GM21825 (cell line): Measurements from ENCODE around the gene RNF168.
A peak's percentile ranks its signal among the peaks of the same experiment; 100 is the strongest.
"Not testable (repeated sequence)": the region's sequence is repeated elsewhere in the genome, so short reads cannot be mapped to it uniquely, and the experiment has no call there.

Experiments
- ATAC-seq: cut with Tn5 transposase; IDR thresholded peaks from one replicate; pipeline ENCODE4 v1.9.1; 2021; ENCODE audit warnings: mild to moderate bottlenecking, moderate library complexity; ENCODE audit not compliant: unreplicated experiment

Gene RNF168

DNA sequence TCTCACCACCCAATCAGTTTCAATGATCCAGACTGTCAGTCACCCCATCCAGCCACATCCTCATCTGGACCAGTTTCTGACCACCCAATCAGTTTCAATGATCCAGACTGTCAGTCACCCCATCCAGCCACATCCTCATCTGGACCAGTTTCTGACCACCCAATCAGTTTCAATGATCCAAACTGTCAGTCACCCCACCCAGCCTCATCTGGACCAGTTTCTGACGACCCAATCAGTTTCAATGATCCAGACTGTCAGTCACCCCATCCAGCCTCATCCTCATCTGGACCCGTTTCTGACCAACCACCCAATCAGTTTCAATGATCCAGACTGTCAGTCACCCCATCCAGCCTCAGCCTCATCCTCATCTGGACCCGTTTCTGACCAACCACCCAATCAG, 33.4 kb downstream of the RNF168 start:
- ATAC-seq, result not testable (repeated sequence)

DNA sequence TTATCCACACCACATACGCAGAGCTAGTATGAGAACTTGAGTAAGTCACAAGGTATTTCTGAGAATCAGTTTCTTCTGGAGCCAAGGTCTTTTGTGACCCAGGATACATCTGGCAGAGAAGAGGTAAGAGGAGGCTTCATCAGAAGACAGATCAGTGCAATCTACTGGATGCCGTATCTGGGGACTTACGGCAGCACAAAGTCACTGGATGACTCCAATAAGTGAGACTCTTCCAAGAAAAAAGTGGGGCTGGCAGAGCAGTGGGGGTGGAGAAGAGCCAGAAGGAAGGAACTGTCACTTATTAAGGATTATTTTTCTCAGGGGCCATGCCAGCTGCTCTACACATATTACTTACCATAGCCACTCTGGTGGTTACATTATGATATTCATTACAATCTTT, 39.8 kb downstream of the RNF168 start:
- ATAC-seq, result no peak

DNA sequence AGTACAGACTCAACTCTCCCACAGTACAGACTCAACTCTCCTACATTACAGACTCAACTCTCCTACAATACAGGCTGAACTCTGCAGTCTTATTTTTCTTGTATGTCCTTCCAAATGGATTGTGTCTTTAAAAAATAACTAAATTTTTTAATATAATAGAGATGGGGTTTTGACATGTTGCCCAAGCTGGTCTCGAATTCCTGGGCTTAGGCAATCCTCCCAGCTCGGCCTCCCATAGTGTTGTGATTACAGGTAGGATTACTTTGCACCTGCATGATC, 40.2 kb downstream of the RNF168 start:
- ATAC-seq, result no peak

DNA sequence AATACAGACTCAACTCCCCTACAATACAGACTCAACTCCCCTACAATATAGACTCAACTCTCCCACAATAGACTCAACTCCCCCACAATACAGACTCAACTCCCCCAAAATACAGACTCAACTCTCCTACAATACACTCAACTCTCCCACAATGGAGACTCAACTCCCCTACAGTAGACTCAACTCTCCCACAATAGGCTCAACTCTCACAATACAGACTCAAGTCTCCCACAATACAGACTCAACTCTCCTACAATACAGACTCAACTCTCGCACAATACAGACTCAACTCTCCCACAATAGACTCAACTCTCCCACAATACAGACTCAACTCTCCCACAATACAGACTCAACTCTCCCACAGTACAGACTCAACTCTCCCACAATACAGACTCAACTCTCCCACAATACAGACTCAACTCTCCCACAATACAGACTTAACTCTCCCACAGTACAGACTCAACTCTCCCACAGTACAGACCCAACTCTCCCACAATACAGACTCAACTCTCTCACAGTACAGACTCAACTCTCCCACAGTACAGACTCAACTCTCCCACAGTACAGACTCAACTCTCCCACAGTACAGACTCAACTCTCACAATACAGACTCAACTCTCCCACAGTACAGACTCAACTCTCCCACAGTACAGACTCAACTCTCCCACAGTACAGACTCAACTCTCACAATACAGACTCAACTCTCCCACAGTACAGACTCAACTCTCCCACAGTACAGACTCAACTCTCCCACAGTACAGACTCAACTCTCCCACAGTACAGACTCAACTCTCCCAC, 40.7 kb downstream of the RNF168 start:
- not testable (repeated sequence) for ATAC-seq

DNA sequence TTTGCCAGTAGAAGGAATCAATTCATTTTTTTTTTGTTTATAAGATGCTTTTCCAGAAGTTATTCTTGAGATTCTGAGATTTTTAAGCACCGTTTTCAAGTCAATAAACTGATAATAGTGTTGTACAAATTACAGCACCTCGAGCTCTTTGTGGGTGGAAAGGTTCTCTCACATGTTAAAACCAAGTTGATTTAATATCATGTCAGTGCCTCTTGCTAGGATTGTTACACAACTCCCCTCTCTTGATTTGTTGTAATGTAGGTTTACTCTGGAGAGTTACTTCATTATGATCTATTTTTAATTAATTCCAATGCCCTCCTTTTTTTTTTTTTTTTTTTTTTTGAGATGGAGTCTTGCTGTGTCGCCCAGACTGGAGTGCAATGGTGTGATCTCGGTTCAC, 45.5 kb downstream of the RNF168 start:
- ATAC-seq, result no peak

DNA sequence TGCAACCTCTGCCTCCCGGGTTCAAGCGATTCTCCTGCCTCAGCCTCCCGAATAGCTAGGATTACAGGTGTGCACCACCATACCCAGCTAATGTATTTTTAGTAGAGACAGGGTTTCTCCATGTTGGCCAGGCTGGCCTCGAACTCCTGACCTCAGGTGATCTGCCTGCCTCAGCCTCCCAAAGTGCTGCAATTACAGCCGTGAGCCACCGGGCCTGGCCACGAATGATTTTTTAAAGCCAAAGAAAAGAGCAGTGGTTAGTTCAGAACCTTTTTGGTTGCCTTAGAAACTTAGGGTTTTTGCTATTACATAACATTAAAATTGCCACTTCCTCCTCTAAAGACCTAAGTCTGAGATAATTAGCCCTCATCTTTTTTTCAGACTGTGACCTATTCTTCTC, 46.1 kb downstream of the RNF168 start:
- not testable (repeated sequence) for ATAC-seq

DNA sequence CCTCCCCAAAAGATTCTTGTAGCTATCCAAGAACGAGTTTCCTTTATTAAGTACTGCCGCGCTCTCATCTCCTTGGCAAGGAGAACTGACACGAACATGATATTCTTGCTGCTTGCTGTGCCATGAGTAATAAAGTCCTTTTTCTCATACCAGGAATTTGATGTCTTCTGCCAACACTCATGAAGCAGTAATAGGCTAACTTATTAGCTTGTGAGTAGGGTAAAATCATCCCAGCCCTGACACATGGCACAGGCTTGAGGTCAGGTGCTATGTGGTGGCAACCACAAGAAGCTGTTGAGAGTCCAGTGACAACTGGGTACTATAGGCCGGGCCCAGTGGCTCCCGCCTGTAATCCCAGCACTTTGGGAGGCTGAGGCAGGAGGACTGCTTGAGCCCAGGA, 48.6 kb downstream of the RNF168 start:
- no peak for ATAC-seq

DNA sequence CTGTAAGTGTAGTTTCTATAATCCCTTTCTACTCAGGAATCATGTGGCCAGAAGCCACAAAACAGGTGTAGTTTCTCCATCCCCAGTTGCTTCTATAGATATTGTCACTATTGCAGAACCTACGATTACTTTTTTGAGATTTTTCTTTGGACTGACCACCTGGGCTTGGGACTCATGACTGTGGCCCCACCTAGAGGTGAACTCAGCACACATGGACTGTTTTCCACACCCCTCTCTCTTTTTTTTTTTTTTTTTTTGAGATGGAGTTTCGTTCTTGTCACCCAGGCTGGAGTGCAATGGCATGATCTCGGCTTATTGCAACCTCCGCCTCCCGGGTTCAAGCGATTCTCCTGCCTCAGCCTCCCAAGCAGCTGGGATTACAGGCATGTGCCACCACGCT, 58.2 kb downstream of the RNF168 start:
- not testable (repeated sequence) for ATAC-seq

DNA sequence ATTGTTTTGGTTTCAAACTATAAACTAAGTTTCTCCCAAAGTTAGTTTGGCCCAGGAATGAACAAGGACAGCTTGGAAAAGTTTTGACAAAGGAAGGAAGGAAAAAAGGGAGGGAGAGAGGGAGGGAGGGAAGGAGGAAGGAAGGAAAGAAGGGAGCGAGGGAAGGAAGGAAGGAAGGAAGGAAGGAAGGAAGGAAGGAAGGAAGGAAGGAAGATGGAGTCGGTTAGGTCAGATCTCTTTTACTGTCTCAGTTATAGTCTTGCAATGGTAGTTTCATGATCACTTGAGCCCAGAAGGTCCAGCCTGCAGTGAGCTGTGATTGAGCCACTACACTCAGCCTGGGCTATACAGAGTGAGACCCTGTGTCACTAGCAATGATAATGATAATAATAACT, 59.1 kb downstream of the RNF168 start:
- no peak for ATAC-seq

DNA sequence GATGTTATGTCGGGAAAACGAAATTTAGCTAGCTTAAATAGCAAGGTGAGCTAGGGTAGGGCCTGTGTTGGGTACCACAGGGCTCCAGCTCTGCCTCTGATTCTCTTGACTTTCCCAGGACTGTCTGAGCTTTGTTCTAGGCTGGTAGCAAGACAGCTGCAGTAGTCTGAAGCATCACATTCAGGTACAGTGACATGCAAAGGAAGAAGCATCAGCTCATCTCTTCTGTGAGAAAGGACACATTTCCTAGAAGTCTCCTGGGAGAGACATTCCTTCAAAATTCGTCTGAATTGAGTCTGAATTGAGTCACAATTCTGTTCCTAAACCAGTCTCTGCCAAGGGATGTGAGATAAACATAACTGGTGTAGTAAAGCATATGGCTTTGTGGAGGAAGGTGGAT, 62.9 kb downstream of the RNF168 start:
- ATAC-seq, result peak; percentile 22

DNA sequence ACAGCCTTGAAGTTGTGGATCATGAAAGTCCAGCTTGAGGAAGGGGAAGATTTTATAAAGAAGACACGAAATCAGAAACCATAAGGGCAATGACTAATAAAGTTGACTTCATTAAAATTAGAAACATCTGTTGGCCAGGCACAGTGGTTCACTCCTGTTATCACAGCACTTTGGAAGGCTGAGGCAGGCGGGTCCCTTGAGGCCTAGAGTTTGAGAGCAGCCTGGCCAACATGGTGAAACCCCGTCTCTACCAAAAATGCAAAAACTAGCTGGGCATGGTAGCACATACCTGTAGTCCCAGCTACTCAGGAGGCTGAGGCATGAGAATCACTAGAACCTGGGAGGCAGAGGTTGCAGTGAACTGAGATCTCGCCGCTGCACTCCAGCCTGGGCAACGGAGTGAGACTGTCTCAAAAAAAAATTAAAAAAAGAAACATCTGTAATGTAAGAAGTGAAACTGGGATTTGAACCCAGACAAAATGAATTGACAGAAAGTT, 63.5 kb downstream of the RNF168 start:
- peak; percentile 55 for ATAC-seq

DNA sequence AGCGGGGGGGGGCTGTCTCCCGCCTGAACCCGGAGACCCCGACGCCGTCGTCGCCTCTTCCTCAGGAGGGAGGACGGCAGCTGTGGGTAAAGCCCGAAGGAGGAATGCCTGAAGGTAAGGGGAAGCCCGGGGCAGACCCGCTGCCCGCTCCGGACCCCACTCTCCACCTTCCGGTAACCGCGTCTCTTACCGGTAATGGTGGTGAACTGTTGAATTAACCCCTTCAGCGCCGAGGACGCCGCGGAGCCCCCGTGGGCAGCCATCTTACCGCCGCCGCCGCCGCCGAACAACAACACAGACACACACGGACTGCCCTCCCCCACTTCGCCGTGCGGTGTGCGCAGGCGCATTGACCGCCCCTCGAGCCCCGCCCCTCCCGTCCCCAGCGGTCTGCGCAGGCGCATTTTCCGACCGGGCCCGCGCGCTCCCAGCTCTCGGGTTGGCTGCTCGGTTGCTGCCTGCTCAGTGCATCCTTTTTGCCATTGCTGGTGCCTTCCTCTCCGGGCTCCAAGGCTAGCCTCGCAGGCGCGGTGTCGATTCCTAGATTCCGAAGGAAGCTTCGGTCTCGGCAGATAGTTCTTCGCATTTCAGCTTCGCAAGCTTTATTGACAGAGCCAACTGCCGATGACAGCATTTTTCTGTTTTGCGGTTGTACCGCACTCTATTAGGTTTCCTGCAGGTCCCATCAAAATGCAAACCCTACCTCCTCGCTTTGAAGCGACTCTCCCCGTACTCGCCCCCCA, 71.3 kb downstream of the RNF168 start, which contains the start of gene UBXN7:
Gene UBXN7, minus strand, starts transcription at position 291 of the 743 bp plus-strand sequence. Its CDS starts 28 bp downstream, at position 263.
- peak; percentile 79 for ATAC-seq

DNA sequence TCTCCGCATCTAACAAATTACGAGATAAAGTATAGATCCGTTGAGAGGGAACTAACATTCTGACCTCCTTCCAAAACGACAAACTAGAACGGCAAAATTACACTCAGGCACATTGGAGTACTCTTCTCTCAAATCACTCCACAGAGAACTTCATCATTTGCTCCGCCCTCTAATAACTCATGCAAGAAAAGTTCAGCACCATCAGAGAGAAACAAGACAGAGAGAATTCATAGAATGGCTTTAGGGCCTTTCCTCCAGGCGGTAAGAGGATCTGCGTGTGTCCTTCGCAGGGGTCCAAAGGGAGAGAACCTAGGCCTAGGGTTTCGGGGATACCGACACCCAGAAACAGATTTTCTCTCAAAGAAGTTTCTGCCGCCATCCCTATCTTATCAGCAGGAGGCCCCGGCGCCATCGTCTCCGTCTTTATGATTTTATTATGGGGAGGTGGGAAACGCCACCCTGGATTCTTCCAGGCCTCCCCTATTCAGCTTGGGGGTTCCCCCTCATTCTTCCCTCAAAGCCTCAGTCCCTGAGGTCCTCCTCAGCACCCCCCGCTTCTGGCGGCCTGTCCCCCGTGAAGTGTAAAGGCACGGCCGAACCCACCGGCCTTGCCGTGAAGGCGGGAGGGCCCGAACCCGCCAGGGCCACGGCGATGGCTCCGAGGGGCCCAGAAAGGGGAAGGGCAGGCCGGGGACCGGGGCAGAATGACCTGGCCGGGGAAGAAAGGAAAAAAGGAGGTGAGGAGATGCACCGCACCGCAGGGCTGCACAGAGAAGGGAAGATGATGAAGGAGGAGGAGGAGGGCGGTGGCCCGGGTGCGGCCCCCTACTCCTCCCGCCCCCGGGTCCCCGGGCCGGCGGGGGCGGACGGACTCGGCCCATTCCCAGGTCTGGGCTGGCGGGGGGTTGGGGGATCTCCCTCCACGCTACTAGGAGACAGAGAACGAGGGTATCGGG, 72.1 kb downstream of the RNF168 start:
- peak; percentile 26 for ATAC-seq

DNA sequence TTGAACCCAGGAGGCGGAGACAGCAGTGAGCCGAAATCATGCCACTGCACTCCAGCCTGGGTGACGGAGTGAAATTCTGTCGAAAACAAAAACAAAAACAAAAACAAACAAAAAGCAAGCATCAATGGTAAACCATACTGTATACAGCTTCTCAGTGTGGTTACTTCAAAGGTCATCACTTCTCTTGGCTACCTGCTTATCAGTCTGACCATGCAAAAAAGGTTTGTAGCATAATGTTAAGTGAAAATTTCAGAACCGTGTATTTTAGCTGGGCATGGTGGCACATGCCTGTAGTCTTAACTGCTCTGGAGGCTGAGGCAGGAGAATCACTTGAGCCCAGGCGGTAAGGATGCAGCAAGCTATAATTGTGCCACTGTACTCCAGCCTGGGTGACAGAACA, 75.5 kb downstream of the RNF168 start:
- no peak for ATAC-seq

DNA sequence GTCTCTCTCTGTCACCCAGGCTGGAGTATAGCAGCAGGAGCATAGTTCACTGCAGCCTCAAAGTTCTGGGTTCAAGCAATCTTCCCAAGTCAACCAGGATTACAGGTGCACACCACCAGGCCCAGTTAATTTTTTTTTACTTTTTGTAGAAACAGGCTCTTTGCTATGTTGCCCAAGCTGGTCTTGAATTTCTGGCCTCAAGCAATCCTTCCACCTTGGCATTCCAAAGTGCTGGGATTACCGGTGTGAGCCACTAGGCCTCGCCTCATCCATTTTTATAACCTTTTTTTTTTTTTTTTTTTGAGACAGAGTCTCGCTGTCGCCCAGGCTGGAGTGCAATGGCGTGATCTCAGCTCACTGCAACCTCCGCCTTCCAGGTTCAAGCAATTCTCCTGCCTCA, 79.1 kb downstream of the RNF168 start:
- not testable (repeated sequence) for ATAC-seq

DNA sequence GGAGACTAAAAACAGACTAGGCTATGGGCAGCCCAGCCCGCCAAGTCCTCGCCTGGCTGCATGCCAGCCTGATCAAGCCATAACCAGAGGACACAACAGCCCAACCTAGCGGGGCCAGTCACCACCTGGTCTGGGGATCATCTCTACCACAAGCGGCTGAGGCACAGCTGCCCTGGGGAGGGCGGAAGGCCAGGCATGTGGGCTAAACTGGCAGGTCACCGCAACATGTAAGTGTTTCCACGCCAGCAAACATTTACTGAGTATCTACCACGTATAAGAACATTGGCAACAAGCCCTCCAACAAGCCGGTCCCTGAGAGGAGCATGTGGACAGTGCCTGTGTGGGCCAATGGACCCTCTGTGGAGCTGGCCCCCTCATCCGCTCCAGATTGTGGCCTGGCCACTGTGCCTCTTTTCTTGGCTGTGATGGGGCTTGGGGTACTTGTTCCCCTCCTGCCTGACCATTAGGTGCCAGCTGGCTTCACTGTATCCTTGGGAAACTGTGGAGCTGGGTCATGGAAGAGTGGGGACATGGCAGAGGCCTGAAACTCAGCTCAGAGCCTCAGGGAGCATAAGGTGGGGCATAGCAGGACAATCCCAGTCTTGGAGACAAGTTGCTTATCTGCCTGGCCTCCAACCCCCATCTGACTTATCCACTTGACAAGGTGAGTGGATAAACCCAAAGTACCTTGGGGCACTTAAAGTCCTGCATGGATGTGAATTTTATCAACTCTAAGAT, 80.4 kb downstream of the RNF168 start:
- ATAC-seq, result no peak

DNA sequence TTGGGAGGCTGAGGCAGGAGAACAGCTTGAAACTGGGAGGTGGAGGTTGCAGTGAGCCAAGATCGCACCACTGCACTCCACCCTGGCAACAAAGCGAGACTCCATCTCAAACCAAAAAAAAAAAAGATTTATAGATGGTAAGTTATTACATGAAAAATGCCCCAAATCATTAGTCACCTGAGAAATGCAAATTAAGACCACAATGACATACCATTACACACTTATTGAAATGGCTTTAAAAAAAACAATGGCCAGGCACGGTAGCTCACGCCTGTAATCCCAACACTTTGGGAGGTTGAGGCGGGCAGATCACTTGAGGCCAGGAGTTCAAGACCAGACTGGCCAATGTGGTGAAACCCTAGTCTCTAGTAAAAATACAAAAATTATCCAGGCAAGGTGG, 81.9 kb downstream of the RNF168 start:
- ATAC-seq, result not testable (repeated sequence)

DNA sequence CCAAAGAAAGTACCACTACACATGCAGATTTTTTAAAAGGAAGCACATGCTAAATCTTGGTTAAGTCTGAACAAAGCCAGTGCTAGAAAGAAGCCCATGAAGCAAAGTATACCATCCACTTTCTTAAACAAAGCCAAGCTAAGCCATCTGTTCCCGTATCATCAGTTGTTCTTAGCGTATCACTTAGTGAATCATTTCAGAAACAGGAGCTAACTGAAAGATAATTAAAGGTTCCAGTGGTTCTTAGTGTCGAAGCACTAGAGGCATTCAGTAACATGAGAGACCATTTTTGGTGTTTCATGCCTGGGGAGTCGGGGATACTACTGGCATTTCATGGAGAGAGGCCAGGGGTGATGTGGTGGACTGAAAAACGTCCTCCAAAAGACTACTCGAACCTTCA, 84.2 kb downstream of the RNF168 start:
- ATAC-seq, result no peak
